IMR-90 (cell line): ENCODE results near the gene ARHGEF12. TPM values are rescaled to one million over a fixed set of nuclear protein-coding genes. Genes with fewer than 3 reads are reported as not detected.

Experiments
- ATAC-seq: fragments of 200-7000 bp; cut with Tn5 transposase; 2 replicates; pipeline ENCODE4 v1.9.1; 2020; ENCODE audit warnings: low read depth, mild to moderate bottlenecking, moderate library complexity
- BruUV-seq: library from RNA; stranded (reverse); fragments of 400-500 nt; replicated peaks from 2 replicates; lab custom pipeline; 2021; lab: Mats Ljungman, UMichigan
- CTCF ChIA-PET: fragments of 300-600 bp; formaldehyde crosslinking; extraction: SDS; loops from one replicate; lab custom pipeline; 2021; ENCODE audit warnings: antibody characterized with exemption; lab: Yijun Ruan, JAX
- POLR2A ChIA-PET: fragments of 300-600 bp; sonication (Branson Sonifier 250); formaldehyde crosslinking; loops from one replicate; lab custom pipeline; 2022; ENCODE audit warnings: antibody characterized with exemption; ENCODE audit not compliant: unreplicated experiment; lab: Charles Lee
- DNase-seq: peaks from one replicate; pipeline ENCODE4 v3.0.0; 2013
- H2AFZ ChIP-seq: replicated peaks from 2 replicates; pipeline ENCODE3; 2013; ENCODE audit warnings: low read length, mild to moderate bottlenecking; ENCODE audit not compliant: poor library complexity
- H2AK5ac ChIP-seq: 2 replicates; pipeline ENCODE4 v1.6.1; 2013; ENCODE audit warnings: low read depth, low read length, inconsistent platforms
- H2AK9ac ChIP-seq: replicated peaks from 2 replicates; pipeline ENCODE3; 2013; ENCODE audit warnings: mild to moderate bottlenecking, low read depth, low read length, moderate library complexity; ENCODE audit not compliant: poor library complexity
- H2BK120ac ChIP-seq: 2 replicates; pipeline ENCODE4 v1.6.1; 2013; ENCODE audit warnings: low read depth, low read length, inconsistent platforms
- H2BK15ac ChIP-seq: 3 replicates; pipeline ENCODE4 v1.6.1; 2013; ENCODE audit warnings: low read depth, low read length, inconsistent platforms
- H2BK20ac ChIP-seq: 2 replicates; pipeline ENCODE4 v1.6.1; 2013; ENCODE audit warnings: low read depth, mild to moderate bottlenecking, inconsistent platforms, low read length, moderate library complexity
- H2BK5ac ChIP-seq: 2 replicates; pipeline ENCODE4 v1.6.1; 2013; ENCODE audit warnings: mild to moderate bottlenecking, low read depth, low read length, inconsistent platforms; ENCODE audit not compliant: poor library complexity, severe bottlenecking
- H3K14ac ChIP-seq: replicated peaks from 2 replicates; pipeline ENCODE4 v1.6.1; 2013; ENCODE audit warnings: low read depth, low read length, inconsistent platforms
- H3K18ac ChIP-seq: 2 replicates; pipeline ENCODE4 v1.6.1; 2013; ENCODE audit warnings: low read depth, low read length, control low read depth
- H3K23ac ChIP-seq: 2 replicates; pipeline ENCODE4 v1.6.1; 2013; ENCODE audit warnings: low read depth, low read length, inconsistent platforms
- H3K27ac ChIP-seq: 2 replicates; pipeline ENCODE4 v1.5.1; 2013; ENCODE audit warnings: mild to moderate bottlenecking, control low read depth, low read length; ENCODE audit not compliant: insufficient read depth
- H3K27me3 ChIP-seq: 2 replicates; pipeline ENCODE4 v1.6.1; 2013; ENCODE audit warnings: low read length; ENCODE audit not compliant: control insufficient read depth, insufficient read depth
- H3K36me3 ChIP-seq: 2 replicates; pipeline ENCODE4 v1.6.1; 2013; ENCODE audit warnings: low read length, mixed read lengths; ENCODE audit not compliant: control insufficient read depth, insufficient read depth
- H3K4ac ChIP-seq: 2 replicates; pipeline ENCODE4 v1.6.1; 2013; ENCODE audit warnings: low read depth, low read length, inconsistent platforms
- H3K4me1 ChIP-seq: 2 replicates; pipeline ENCODE4 v1.6.1; 2013; ENCODE audit warnings: low read length, mixed read lengths; ENCODE audit not compliant: control insufficient read depth, insufficient read depth
- H3K4me2 ChIP-seq: 2 replicates; pipeline ENCODE4 v1.6.1; 2013; ENCODE audit warnings: low read depth, mild to moderate bottlenecking, control low read depth, low read length, moderate library complexity
- H3K4me3 ChIP-seq: 2 replicates; pipeline ENCODE4 v1.5.1; 2013; ENCODE audit warnings: low read depth, mild to moderate bottlenecking, control low read depth, low read length, moderate library complexity; ENCODE audit not compliant: insufficient read depth
- H3K56ac ChIP-seq: 2 replicates; pipeline ENCODE4 v1.6.1; 2013; ENCODE audit warnings: low read length, inconsistent platforms; ENCODE audit not compliant: insufficient read depth; ENCODE audit errors: extremely low read depth
- H3K79me1 ChIP-seq, 2 experiments: 2 replicates each; pipeline ENCODE4 v1.6.1; 2013; ENCODE audit warnings: low read length in 2 of 2, inconsistent platforms in 1 of 2, low read depth in 1 of 2
- H3K9ac ChIP-seq: 2 replicates; pipeline ENCODE4 v1.6.1; 2013; ENCODE audit warnings: low read depth, low read length, control low read depth
- H3K9me1 ChIP-seq: 2 replicates; pipeline ENCODE4 v1.6.1; 2013; ENCODE audit warnings: low read length, inconsistent platforms; ENCODE audit not compliant: insufficient read depth
- H3K9me3 ChIP-seq: 2 replicates; pipeline ENCODE4 v1.6.1; 2013; ENCODE audit warnings: low read length; ENCODE audit not compliant: control insufficient read depth, insufficient read depth
- H4K20me1 ChIP-seq: 2 replicates; pipeline ENCODE4 v1.6.1; 2013; ENCODE audit warnings: low read length, inconsistent platforms; ENCODE audit not compliant: insufficient read depth
- H4K5ac ChIP-seq: 2 replicates; pipeline ENCODE4 v1.6.1; 2013; ENCODE audit warnings: mild to moderate bottlenecking, low read depth, low read length, control low read depth
- H4K8ac ChIP-seq, 2 experiments: 2 replicates each; pipeline ENCODE4 v1.6.1; 2013; ENCODE audit warnings: low read depth in 2 of 2, low read length in 2 of 2, control low read depth in 1 of 2, inconsistent platforms in 1 of 2
- H4K91ac ChIP-seq: 2 replicates; pipeline ENCODE4 v1.6.1; 2013; ENCODE audit warnings: low read depth, low read length, inconsistent platforms; ENCODE audit not compliant: insufficient read depth
- BHLHE40 ChIP-seq: fragments of 150-350 bp; IDR thresholded peaks from 2 replicates; pipeline ENCODE4 v1.6.1; 2016; ENCODE audit warnings: mild to moderate bottlenecking, low read depth, low read length
- CEBPB ChIP-seq: IDR thresholded peaks from 2 replicates; pipeline ENCODE4 v1.6.1; 2012; ENCODE audit warnings: low read depth, low read length, improper control_type of control experiment
- CHD1 ChIP-seq: IDR thresholded peaks from 2 replicates; pipeline ENCODE4 v1.6.1; 2012; ENCODE audit warnings: low read depth, low read length, improper control_type of control experiment
- MAFK ChIP-seq: IDR thresholded peaks from 2 replicates; pipeline ENCODE4 v1.6.1; 2012; ENCODE audit warnings: low read depth, low read length, improper control_type of control experiment
- MXI1 ChIP-seq: IDR thresholded peaks from 2 replicates; pipeline ENCODE4 v1.6.1; 2012; ENCODE audit warnings: low read depth, mild to moderate bottlenecking, low read length, moderate library complexity, borderline replicate concordance
- NFE2L2 ChIP-seq: fragments of 150-350 bp; IDR thresholded peaks from 2 replicates; pipeline ENCODE4 v1.6.1; 2016; ENCODE audit warnings: low read depth, mild to moderate bottlenecking, low read length
- RAD21 ChIP-seq: IDR thresholded peaks from 2 replicates; pipeline ENCODE4 v1.6.1; 2012; ENCODE audit warnings: low read length, improper control_type of control experiment
- RCOR1 ChIP-seq: IDR thresholded peaks from 2 replicates; pipeline ENCODE4 v1.6.1; 2012; ENCODE audit warnings: mild to moderate bottlenecking, low read length, improper control_type of control experiment; ENCODE audit not compliant: insufficient replicate concordance
- SMC3 ChIP-seq: fragments of 150-350 bp; IDR thresholded peaks from 2 replicates; pipeline ENCODE4 v1.6.1; 2016; ENCODE audit warnings: low read depth, mild to moderate bottlenecking, antibody characterized with exemption, low read length, moderate library complexity
- dilution Hi-C: fragments of 300-500 bp; cut with HindIII; formaldehyde crosslinking; loops from one replicate; pipeline ENCODE4 v1.14.3; 2018; ENCODE audit warnings: low sequenced_read_pairs; ENCODE audit not compliant: unreplicated experiment
- in situ Hi-C: fragments of 300-500 bp; cut with MboI; formaldehyde crosslinking; loops from 3 replicates; pipeline ENCODE4 v1.14.3; 2019; ENCODE audit warnings: low sequenced_read_pairs, inconsistent platforms, mixed read lengths
- intact Hi-C: fragments of 100-400 bp; cut with micrococcal nuclease; formaldehyde crosslinking; loops from 2 replicates; pipeline ENCODE4 v1.10.0; 2022
- polyA plus RNA-seq, 3 experiments: library from polyadenylated mRNA; depleted of rRNA; stranded (reverse); fragments of >200 nt; gene quantifications; 2 replicates each; pipeline ENCODE4 v1.2.3, GENCODE V29; 2012; ENCODE audit warnings: low replicate concordance in 1 of 3
- total RNA-seq: library from RNA; depleted of rRNA; stranded (reverse); fragments of >200 nt; gene quantifications from 2 replicates; pipeline ENCODE4 v1.2.3, GENCODE V29; 2012
- TF ChIP-seq, protein P1 (sequence below): fragments of 150-350 bp; IDR thresholded peaks from 2 replicates; pipeline ENCODE4 v1.6.1; 2017; ENCODE audit warnings: mild to moderate bottlenecking, antibody characterized with exemption, low read length, low read depth
- TF ChIP-seq, protein P2 (sequence below): conservative IDR thresholded peaks from 2 replicates; pipeline ENCODE4 v1.5.1; 2012; ENCODE audit warnings: mild to moderate bottlenecking, low read depth, low read length, improper control_type of control experiment

Gene ARHGEF12
- total and polyA plus RNA-seq, 2 of the 4 experiments (the other 2 are of a cell fraction): 25.5 to 115 TPM

GRCh38 chr11:120363436-120363835 lies 27.2 kb downstream of the ARHGEF12 start:
- Histone ChIP-seq H3K9me3 (no peaks in the 10 kb centered on the region), H3K4me2 (peak overlapping the region; percentile 73; the same call in 1 of the 2 replicates)
- no TSS peak for BruUV-seq

More at GRCh38 chr11:120363436-120363835, 27.2 kb downstream of the ARHGEF12 start:
- CTCF ChIA-PET: no interaction called here
- intact Hi-C loops (no loop called here), dilution Hi-C loops (no loop called here), in situ Hi-C loops (no loop called here)
- H2BK15ac ChIP-seq: peak overlapping the region; percentile 59; the same call in 1 of the 3 replicates
- no peaks in the 10 kb centered on the region for H3K36me3 ChIP-seq
- H2AK5ac ChIP-seq: 0 out of 2 replicates have a peak overlapping the region, but pooled peaks have one; percentile 86
- H2BK120ac ChIP-seq: peak overlapping the region; percentile 54; the same call in 1 of the 2 replicates
- POLR2A ChIA-PET: no interaction called here
- H3K14ac ChIP-seq: peak overlapping the region; percentile 35
- ATAC-seq (peak; percentile 31), DNase-seq (no peak)
- peak overlapping the region; percentile 35; the same call in 1 of the 2 replicates for H3K27ac ChIP-seq
- H4K8ac ChIP-seq: peak overlapping the region; percentile 4 to 49; a peak in 1 of 4 replicates
- H4K5ac ChIP-seq: peak overlapping the region; percentile 18; the same call in 1 of the 2 replicates
- no peak overlapping the region for H3K4me3 ChIP-seq
- H3K79me1 ChIP-seq: peaks cover 29 to 60% of the 10 kb centered on the region in 2 experiments
- peaks cover 11% of the 10 kb centered on the region for H3K9me1 ChIP-seq
- peak overlapping the region; percentile 65; the same call in 1 of the 2 replicates for H3K18ac ChIP-seq
- H3K9ac ChIP-seq: no peak overlapping the region
- no peak overlapping the region for H2AFZ ChIP-seq
- no peak overlapping the region for H3K56ac ChIP-seq
- H3K23ac ChIP-seq: 0 out of 2 replicates have a peak overlapping the region, but pooled peaks have one; percentile 6
- H4K91ac ChIP-seq: peak overlapping the region; percentile 30
- H3K4ac ChIP-seq: peak overlapping the region; percentile 56; the same call in 1 of the 2 replicates
- H2BK5ac ChIP-seq: peak overlapping the region; percentile 87
- no peak overlapping the region for H2AK9ac ChIP-seq
- no peaks in the 10 kb centered on the region for H3K27me3 ChIP-seq
- TF ChIP-seq CEBPB: no peak
- no peak for TF ChIP-seq NFE2L2
- TF ChIP-seq, protein P1, sequence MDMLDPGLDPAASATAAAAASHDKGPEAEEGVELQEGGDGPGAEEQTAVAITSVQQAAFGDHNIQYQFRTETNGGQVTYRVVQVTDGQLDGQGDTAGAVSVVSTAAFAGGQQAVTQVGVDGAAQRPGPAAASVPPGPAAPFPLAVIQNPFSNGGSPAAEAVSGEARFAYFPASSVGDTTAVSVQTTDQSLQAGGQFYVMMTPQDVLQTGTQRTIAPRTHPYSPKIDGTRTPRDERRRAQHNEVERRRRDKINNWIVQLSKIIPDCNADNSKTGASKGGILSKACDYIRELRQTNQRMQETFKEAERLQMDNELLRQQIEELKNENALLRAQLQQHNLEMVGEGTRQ: no peak
- TF ChIP-seq MAFK: no peak
- TF ChIP-seq RCOR1: no peak
- TF ChIP-seq MXI1: no peak
- TF ChIP-seq CHD1: no peak
- TF ChIP-seq RAD21: no peak
- TF ChIP-seq, protein P2, sequence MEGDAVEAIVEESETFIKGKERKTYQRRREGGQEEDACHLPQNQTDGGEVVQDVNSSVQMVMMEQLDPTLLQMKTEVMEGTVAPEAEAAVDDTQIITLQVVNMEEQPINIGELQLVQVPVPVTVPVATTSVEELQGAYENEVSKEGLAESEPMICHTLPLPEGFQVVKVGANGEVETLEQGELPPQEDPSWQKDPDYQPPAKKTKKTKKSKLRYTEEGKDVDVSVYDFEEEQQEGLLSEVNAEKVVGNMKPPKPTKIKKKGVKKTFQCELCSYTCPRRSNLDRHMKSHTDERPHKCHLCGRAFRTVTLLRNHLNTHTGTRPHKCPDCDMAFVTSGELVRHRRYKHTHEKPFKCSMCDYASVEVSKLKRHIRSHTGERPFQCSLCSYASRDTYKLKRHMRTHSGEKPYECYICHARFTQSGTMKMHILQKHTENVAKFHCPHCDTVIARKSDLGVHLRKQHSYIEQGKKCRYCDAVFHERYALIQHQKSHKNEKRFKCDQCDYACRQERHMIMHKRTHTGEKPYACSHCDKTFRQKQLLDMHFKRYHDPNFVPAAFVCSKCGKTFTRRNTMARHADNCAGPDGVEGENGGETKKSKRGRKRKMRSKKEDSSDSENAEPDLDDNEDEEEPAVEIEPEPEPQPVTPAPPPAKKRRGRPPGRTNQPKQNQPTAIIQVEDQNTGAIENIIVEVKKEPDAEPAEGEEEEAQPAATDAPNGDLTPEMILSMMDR: no peak
- TF ChIP-seq SMC3: no peak
- no peak for TF ChIP-seq BHLHE40
- H3K4me1 ChIP-seq: peaks cover 14% of the 10 kb centered on the region
- peaks cover 80% of the 10 kb centered on the region for H4K20me1 ChIP-seq
- H2BK20ac ChIP-seq: peak overlapping the region; percentile 55; the same call in 1 of the 2 replicates
